NCI-H69 (cell line): Measurements from ENCODE around the gene AEBP1.

Experiments used
- DNase-seq: peaks from one replicate; lab custom pipeline; 2025; lab: John Stamatoyannopoulos, UW

The AEBP1 gene

DNA sequence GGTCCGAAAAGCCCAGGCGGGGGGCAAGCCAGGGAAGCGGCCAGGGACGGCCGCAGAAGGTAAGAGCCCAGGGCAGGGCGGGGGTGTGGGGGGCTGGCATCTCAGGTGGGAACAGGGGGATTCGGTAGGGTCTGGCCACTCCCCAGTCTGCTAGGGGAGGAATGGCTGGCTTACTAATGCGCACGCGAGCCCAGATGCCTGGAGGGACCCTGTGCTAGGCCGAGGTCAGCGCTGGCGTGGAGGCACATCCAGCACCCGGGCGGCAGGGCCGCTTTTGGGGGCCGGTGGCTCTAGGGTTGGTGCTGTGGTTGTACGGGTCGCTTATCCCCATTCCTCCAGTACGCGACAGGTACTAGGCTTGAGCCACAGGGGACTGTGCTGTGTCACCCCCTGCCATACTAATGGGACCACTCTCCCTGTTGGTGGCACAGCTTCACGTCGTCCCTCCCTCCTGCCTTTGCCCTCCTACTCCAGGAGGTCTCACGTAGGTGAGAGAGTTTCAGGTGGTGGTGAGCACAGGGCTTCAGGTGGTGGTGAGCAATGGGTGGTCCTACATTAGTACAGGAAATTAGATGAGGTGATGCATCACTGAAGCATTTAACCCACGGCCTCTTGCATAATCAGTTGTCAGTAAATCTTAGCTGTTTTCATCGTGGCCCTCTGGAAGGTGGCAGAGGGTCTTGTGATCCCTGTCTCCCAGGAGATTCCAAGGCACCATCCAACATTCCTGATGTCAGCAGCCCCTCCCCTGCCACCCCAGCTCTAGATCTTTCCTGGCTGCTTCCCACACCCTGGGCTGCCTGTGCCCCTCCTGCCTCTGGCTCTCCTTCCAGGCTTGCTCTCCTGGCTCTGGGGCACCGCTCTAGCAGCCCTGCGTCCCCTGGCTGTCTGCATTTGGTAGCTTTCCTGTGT is 971 bp downstream of the AEBP1 start:
- DNase-seq = peak; percentile 67

DNA sequence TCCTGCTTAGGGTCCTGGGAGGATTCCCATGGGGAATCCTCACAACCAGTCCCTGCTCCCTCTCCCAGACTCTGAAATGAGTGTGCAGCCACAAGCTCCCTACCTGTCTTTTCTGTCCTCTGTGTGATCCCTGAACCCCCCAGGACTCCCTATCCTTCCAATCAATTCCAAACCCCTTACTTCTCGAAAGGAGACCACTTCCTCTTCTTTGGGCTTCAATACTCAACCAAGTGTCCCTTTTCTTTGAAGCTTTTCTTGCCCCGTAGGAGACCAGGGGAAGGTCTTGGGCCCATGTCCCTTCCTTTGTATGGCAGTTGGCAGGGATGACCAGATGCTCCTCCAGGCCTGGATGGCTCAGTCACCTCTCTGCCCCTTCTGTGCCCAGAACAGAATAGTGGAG is 1.7 kb downstream of the AEBP1 start:
- no peak for DNase-seq

DNA sequence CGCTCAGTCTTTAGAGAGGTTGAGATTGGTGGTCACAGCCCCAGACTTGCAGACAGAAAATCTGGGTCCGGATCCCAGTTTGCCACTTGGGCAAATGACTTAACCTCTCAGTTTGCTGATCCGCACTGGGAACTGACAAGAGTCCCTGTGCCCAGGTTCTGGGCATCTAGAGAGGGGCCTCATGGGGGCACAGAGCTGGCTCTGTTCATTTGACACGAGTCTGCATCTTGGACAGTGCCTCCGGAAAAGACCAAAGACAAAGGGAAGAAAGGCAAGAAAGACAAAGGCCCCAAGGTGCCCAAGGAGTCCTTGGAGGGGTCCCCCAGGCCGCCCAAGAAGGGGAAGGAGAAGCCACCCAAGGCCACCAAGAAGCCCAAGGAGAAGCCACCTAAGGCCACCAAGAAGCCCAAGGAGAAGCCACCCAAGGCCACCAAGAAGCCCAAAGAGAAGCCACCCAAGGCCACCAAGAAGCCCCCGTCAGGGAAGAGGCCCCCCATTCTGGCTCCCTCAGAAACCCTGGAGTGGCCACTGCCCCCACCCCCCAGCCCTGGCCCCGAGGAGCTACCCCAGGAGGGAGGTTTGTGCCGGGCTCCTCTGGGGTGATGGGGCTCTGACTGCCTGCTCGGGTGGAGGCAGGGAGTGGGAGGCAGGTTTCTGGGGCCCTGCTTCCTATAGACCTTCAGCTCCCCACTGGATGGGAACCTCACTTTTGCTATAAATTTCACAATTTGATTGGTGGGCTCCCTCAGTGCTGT is 2.3 kb downstream of the AEBP1 start:
- no peak for DNase-seq

DNA sequence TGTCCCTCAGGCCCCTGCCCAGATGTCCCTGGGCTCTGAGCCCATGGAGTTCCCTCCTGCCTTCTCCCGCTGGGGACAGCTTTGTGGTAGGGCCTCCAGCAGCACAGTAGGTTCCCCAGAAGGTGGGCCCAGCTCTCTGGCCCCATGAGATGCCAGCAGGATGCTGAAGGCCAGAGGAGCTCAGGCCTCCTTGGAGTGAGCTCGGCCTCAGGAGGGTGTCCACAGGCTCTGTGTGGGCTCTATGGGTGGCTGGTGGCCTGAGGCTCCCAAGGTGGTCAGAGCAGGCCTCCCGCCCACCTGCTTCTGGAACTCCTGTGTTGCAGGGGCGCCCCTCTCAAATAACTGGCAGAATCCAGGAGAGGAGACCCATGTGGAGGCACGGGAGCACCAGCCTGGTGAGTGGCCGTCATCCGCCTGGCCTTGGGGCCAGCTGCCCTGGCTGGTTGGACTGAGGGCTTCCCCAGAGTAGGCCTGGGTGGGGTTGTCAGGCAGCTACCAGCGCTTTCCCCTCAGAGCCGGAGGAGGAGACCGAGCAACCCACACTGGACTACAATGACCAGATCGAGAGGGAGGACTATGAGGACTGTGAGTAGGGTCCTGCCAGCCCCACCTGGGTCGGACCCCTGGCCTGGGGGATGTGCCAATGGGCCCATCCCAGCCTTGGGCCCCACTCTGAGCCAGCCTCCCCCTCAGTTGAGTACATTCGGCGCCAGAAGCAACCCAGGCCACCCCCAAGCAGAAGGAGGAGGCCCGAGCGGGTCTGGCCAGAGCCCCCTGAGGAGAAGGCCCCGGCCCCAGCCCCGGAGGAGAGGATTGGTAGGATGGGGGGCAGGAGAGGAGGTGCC is 3.2 kb downstream of the AEBP1 start:
- no peak for DNase-seq

DNA sequence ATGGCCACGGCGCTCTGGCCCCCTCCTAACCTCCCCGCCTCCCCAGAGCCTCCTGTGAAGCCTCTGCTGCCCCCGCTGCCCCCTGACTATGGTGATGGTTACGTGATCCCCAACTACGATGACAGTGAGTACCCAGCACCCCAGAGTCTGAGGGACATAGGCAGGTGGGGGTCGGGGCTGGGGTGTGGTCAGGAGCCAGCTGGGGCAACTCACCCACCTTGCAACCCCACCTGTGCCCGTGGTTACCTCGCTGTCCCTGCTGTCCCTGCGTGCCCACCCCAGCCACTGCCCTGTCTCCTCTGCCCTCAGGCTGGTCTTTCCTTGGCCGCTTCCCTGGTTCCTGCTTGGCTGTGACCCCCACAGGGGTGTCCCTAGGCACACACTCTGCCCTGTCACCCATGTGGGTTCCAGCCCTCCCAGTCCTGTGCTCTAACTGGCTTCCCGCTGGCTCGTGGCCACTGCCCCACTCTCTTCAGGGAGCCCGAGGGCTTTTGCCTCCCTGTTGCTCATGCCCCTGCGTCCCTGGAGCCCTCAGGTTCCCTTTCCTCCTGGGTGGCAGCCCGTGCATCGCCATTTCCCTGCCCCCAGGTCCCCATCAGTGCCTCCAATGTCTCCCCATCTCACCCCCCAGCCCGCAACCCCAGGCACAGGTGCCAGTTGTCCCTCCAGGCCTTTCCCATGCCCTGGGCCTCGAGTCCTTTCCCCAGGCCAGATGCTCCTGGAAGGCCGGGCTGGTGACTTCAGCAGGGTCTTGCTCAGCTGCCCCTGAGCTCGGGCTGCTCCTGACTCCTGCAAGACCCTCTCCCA is 4.0 kb downstream of the AEBP1 start:
- DNase-seq = no peak

DNA sequence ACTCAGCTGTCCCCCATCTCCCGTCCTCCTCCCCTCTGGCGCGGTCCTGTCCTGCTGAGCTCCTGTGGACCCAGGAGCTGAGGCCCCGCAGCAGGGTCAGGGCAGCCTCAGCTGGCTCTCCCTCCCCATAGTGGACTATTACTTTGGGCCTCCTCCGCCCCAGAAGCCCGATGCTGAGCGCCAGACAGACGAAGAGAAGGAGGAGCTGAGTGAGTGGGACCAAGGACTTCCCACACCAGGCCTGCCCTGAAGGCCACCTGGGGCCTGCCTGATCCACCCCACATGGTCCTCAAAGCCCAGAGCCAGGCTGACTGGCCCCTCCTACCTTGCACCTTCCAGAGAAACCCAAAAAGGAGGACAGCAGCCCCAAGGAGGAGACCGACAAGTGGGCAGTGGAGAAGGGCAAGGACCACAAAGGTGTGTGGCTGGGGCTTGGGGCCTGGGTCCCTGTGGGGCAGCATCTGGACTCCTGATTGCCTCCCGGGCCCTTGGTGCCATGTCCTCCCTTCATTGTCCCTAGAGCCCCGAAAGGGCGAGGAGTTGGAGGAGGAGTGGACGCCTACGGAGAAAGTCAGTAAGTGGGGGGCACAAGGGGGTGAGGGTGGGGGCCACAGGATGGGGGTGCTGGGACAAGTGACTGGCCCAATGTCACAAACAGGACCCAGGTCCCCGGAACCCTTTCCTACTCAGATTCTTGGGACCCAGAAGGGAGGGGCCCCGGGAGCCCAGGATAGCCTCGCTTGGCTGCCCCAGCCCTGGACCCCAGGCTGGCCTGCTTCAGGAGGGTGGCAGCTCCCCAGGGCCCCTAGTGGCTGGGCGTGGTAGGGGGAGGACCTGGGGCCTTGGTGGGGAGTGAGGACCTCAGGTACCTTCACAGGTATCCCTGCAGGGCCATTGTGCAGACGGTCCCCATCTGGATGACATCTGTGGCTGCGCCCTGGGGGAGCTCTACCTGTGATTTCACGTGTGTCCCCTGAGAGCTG is 4.9 kb downstream of the AEBP1 start:
- no peak for DNase-seq

DNA sequence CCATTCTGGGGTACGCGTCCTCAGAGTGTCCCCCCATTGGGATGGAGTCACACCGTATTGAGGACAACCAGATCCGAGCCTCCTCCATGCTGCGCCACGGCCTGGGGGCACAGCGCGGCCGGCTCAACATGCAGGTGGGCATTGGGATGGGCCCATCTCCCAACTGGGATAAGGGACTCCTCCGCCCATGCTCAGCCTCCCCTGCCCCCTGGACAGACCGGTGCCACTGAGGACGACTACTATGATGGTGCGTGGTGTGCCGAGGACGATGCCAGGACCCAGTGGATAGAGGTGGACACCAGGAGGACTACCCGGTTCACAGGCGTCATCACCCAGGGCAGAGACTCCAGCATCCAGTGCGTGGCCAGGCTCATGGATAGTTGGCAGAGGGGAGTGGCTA is 5.8 kb downstream of the AEBP1 start:
- DNase-seq = no peak

DNA sequence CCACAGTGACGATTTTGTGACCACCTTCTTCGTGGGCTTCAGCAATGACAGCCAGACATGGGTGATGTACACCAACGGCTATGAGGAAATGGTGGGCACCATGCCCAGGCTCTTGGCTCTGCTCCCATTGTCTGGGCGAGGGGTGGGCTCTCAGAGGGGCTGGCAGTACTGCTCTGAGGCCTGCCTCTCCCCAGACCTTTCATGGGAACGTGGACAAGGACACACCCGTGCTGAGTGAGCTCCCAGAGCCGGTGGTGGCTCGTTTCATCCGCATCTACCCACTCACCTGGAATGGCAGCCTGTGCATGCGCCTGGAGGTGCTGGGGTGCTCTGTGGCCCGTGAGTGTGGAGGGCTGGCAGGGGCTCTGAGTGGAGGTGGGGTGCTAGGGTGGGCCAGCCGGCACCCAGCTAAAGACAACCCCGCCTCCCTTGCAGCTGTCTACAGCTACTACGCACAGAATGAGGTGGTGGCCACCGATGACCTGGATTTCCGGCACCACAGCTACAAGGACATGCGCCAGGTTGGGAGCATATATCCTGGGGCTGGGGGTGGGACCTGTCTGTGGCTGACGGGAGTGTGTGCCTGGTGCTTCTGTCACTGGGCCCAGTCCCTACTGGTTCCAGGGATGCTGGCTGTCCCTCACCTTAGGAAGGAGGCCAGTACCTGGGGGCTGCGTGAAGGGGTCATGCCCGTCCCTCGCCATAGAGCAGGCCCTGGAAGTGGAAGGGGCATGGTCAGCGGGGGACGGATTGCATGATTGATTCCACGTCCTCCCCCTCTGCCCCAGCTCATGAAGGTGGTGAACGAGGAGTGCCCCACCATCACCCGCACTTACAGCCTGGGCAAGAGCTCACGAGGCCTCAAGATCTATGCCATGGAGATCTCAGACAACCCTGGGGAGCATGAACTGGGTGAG is 6.8 kb downstream of the AEBP1 start:
- DNase-seq = no peak

DNA sequence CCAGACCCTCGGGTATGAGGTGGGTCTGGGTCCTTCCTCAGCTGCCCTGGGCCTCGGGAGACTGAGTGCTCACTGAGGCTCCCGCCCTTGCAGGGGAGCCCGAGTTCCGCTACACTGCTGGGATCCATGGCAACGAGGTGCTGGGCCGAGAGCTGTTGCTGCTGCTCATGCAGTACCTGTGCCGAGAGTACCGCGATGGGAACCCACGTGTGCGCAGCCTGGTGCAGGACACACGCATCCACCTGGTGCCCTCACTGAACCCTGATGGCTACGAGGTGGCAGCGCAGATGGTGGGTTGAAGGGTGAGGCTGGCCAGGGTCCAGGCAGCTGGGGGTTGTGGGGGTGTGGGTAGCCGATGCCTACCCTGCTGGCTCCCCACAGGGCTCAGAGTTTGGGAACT is 7.6 kb downstream of the AEBP1 start:
- DNase-seq = no peak

DNA sequence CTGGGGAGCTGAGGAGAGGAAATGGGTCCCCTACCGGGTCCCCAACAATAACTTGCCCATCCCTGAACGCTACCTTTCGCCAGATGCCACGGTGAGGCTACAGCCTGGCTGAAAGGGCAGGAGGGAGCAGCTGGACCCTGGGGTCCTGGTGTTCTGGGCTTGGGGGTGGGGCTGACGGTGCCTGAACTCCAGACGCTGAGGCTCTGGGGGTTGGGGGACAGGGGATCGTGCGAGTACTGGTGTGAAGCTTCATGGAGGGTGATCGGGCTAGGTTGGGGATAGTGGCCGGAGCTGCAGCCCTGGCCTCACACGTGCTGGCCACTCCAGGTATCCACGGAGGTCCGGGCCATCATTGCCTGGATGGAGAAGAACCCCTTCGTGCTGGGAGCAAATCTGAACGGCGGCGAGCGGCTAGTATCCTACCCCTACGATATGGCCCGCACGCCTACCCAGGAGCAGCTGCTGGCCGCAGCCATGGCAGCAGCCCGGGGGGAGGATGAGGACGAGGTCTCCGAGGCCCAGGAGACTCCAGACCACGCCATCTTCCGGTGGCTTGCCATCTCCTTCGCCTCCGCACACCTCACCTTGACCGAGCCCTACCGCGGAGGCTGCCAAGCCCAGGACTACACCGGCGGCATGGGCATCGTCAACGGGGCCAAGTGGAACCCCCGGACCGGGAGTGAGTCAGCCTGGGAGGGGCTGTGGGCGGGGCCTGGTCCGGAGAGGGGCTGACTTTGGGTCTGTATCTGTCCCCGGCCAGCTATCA is 8.3 kb downstream of the AEBP1 start:
- DNase-seq = no peak

DNA sequence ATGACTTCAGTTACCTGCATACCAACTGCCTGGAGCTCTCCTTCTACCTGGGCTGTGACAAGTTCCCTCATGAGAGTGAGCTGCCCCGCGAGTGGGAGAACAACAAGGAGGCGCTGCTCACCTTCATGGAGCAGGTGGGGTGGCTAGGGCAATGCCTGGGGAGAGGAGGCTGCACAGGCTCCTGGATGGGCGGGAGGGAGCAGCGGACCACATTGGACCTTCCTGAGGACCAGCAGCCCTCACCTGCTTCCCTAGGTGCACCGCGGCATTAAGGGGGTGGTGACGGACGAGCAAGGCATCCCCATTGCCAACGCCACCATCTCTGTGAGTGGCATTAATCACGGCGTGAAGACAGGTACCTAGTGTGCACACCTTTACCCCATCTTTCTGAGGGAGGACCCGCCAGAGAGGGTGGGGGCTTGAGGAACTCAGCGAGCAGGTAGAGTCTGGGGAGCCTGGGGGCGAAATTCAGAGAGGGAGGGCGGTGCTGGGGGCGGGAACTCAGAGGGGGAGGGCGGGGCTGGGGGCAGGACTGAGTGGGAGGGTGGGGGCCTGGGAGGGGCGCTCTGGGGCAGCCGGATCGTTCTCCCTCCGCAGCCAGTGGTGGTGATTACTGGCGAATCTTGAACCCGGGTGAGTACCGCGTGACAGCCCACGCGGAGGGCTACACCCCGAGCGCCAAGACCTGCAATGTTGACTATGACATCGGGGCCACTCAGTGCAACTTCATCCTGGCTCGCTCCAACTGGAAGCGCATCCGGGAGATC is 9.0 kb downstream of the AEBP1 start:
- no peak for DNase-seq

DNA sequence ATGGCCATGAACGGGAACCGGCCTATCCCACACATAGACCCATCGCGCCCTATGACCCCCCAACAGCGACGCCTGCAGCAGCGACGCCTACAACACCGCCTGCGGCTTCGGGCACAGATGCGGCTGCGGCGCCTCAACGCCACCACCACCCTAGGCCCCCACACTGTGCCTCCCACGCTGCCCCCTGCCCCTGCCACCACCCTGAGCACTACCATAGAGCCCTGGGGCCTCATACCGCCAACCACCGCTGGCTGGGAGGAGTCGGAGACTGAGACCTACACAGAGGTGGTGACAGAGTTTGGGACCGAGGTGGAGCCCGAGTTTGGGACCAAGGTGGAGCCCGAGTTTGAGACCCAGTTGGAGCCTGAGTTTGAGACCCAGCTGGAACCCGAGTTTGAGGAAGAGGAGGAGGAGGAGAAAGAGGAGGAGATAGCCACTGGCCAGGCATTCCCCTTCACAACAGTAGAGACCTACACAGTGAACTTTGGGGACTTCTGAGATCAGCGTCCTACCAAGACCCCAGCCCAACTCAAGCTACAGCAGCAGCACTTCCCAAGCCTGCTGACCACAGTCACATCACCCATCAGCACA is 9.7 kb downstream of the AEBP1 start:
- no peak for DNase-seq

DNA sequence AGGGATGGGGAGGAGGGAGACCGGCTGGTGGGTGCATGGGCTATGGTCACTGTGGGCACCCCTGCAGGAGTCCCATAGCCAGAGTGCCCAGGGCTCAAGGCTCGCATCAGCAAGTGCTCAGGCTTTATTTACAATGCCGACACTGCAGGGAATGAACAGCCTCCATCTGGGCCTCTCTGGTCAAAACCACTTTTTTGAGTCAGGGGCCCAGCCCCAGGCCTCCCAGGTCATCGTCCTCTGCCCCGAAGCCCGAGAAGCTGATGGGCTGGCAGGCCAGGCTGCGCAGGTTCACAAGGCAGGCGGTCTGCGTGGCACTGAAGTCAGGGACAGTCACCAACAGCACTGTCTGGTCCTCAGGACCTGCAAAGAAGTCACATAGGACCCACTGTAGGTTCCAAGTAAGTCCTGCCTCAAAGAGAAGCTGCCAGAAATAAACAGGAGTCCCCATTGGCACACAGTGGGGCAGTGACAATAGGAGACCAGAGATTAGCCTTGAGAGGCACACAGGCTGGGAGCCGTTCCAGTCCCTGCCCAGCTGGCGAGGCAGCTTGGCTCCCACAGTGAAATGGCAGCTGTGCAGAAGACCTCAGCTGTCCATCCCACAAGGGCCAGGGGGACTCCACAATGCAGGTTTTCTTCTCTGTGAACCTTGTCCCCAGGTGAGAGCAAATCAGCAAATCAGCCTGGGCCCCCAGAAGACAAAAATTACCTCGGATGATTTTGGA is 10.6 kb downstream of the AEBP1 start:
- no peak for DNase-seq

DNA sequence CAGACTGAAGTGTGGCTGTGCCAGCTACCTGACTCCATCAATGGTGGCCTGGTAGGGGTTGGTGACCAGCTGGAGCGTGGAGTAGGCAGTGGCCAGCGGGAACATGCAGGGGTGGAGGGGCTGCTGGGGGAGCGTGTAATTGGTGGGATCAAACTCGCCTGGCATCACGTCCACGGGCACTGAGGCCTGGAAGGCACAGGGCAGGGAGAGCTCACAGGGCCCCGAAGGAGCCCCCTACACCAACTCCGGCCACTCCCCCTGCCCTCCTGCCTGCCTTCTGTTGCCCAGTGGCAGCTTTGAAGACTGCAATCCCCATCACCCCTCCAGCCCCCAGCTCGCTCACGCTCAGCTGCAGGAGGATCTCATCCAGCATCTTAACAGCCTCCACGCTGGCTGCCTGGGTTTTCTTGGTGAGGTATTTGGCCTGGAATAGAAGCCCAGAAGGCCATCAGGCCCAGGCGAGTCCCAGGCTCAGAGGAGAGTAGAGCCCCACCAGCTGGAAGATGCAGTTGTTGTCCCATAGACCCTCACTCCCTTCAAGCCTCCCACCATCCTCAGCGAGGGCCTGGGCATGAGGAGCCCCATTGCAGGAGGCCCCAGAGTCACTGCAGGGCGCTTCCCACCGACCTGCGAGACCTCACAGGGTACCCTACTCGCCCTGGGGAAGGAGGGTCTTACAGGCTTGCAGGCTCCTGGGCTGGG is 12.1 kb downstream of the AEBP1 start:
- no peak for DNase-seq

DNA sequence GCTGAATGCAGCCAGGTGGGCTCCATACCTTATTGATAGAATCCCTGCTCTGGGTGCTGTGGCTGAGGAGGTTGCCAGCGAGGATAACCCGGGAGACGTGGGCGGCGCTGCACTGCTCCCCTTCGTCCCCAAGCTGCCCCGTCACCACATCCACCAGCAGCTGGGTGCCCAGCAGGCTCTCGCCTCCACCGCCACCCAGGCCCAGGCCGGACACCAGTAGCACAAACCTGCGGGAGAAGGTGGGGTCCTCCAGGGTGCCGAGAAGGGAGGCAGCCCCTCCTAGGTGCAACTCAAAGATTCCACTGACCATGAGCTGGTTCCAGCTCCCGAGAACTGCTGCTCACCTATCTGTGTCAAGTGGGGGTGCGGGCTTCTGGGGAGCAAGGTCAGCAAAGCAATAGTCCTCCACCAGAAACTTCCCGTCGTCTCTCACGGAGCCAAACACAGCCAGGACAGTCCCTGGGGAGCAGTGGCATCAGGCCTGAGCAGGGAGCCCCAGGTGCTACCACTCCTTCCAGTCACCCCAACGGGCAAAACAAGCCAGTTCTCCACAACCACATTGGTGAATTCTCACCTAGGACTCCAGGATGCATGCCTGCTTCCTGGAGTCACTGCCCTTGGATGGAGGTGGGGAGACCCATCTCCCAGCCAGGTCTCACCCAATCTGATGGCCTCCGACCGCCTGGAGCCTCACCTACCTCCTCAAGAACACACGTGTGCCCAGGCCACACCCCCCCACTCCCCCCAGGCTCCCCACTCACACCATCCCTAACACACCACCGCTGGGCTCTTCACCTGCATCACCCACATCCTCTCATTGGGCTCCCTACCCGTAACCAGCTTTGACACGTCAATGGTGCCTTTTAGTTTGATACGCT is 12.9 kb downstream of the AEBP1 start:
- no peak for DNase-seq
